ENCODE measurements around the gene WDFY2. TPM values are rescaled to one million over a fixed set of nuclear protein-coding genes. Genes with fewer than 3 reads are reported as not detected.

Gene WDFY2
- total and polyA plus RNA-seq, 2 of the 8 experiments (the other 6 are each of a cell fraction or from before 2014, with no cell fraction given) = 13.9 to 29.0 TPM

DNA sequence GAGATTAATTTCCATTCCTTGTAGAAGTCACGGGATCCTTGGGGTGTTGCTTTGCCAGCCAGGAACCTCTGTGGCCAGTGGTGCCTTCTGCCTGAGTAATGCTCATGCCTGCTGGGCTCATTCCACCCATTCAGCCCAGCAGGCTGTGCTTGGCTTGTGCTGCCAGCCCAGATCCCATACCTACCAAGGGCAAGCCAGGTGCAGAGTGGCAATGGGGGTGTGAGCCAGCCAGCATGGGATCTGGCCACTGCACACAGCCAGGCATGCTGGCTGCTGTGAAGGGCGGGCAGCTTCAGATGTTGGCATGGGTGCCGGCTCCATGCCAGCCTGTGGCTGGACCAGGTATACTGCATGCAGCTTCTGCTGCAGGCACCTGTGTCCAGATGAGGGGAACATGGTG is 42.5 kb downstream of the WDFY2 start:
- Histone ChIP-seq H2BK5ac (ENCODE audit: low read depth, low read length) (no peak overlapping the region), H3K18ac (ENCODE audit: extremely low read depth, low read length) (no peak overlapping the region), H3K36me3 (ENCODE audit: control insufficient read depth in 2 of 4, insufficient read depth in 4 of 4, low read length in 3 of 4) (no peaks in the 10 kb centered on the region), H4K5ac (ENCODE audit: insufficient read length, low read depth, low read length) (no peak overlapping the region), H3K4me1 (replicated peaks in 1 of 4; ENCODE audit: control insufficient read depth in 3 of 4, insufficient read depth in 4 of 4, low read length in 3 of 4) (peaks cover 0 to 6% (median 2%) of the 10 kb centered on the region in 4 experiments; a peak in 3 of 7 replicates), H2AK5ac (ENCODE audit: low read depth, low read length) (no peak overlapping the region), H2BK20ac (ENCODE audit: low read length) (no peak overlapping the region), H2BK15ac (ENCODE audit: low read length) (no peak overlapping the region), H4K20me1 (replicated peaks in 1 of 2; ENCODE audit: control insufficient read depth in 1 of 2, insufficient read depth in 2 of 2, low read length in 2 of 2) (peaks cover 0 to 6% of the 10 kb centered on the region in 2 experiments), H3K23ac (ENCODE audit: insufficient read length) (no peak overlapping the region), H3K79me1 (ENCODE audit: low read depth, low read length) (peaks cover 14% of the 10 kb centered on the region), H3K27me3 (replicated peaks in 1 of 4; ENCODE audit: control insufficient read depth in 3 of 4, extremely low read depth in 1 of 4, insufficient read depth in 3 of 4, low read length in 3 of 4) (no peaks in the 10 kb centered on the region), H3K23me2 (ENCODE audit: low read depth, low read length) (no peaks in the 10 kb centered on the region), H3K27ac (ENCODE audit: low read depth, low read length) (no peak overlapping the region), H3K14ac (ENCODE audit: insufficient read length) (no peak overlapping the region), H3K4me3 (ENCODE audit: extremely low read depth in 1 of 4, insufficient read depth in 2 of 4, low read depth in 3 of 4, low read length in 4 of 4) (no peak overlapping the region), H2BK12ac (ENCODE audit: low read depth, low read length) (no peak overlapping the region), H3K4me2 (ENCODE audit: insufficient read depth in 1 of 2, low read depth in 2 of 2, low read length in 2 of 2) (no peak overlapping the region), H4K8ac (ENCODE audit: extremely low read depth, insufficient read depth, low read length) (no peak overlapping the region), H3K9ac (replicated peaks in 1 of 4; ENCODE audit: extremely low read depth in 1 of 4, low read depth in 3 of 4, low read length in 3 of 4) (no peak overlapping the region), H3K79me2 (ENCODE audit: control insufficient read depth in 1 of 2, insufficient read depth in 2 of 2, low read length in 2 of 2) (peaks cover 0 to 97% of the 10 kb centered on the region in 2 experiments; a peak in 3 of 4 replicates), H2AFZ (ENCODE audit: low read length) (no peak overlapping the region), H3K4ac (replicated peaks; ENCODE audit: insufficient read length, low read depth, low read length) (no peak overlapping the region), H3K9me3 (ENCODE audit: insufficient read depth in 2 of 2, low read depth in 1 of 2, low read length in 1 of 2) (no peaks in the 10 kb centered on the region), H2BK120ac (replicated peaks; ENCODE audit: low read depth, low read length) (no peak overlapping the region), H3K56ac (replicated peaks; ENCODE audit: insufficient read length, low read depth, low read length) (no peak overlapping the region), H4K91ac (replicated peaks; ENCODE audit: insufficient read length, low read length) (no peak overlapping the region)
- 97% methylated on average over 3 of the region's 3 CpGs; no CpG with 5 or more reads in 1 of the 2 experiments for WGBS, 2 experiments (ENCODE audit: extremely low coverage in 1 of 2, insufficient coverage in 1 of 2, insufficient read length in 1 of 2, insufficient replicate concordance in 2 of 2, low coverage in 1 of 2, low lambda C conversion rate in 2 of 2, missing lambda C conversion rate in 1 of 2)
- no peak for DNase-seq (ENCODE audit: low read depth in 1 of 2, low spot score in 2 of 2)
- CTCF ChIA-PET (ENCODE audit: partially characterized antibody) = interaction anchor here (0.6 to 1.5 kb wide), 2 partner anchors 11 to 109 kb away, joined by 3 read pairs; no protein-coding TSS in a partner anchor
- no peak for FAIRE-seq
- POLR2A ChIA-PET (ENCODE audit: partially characterized antibody) = interaction anchor here (1.6 to 1.9 kb wide), 2 partner anchors 14 to 173 kb away, joined by 5 to 6 read pairs; partner anchors contain the start of gene INTS6
- TF ChIP-seq JUN (IDR thresholded peaks at IDR 0.05; ENCODE audit: low read depth, low read length) = no peak
- no peak for TF ChIP-seq EGR1 (IDR thresholded peaks at IDR 0.05; ENCODE audit: borderline replicate concordance, low read depth, low read length)
- no peak for TF ChIP-seq SP1 (IDR thresholded peaks at IDR 0.05; ENCODE audit: low read depth, low read length)
- TF ChIP-seq, protein P1, sequence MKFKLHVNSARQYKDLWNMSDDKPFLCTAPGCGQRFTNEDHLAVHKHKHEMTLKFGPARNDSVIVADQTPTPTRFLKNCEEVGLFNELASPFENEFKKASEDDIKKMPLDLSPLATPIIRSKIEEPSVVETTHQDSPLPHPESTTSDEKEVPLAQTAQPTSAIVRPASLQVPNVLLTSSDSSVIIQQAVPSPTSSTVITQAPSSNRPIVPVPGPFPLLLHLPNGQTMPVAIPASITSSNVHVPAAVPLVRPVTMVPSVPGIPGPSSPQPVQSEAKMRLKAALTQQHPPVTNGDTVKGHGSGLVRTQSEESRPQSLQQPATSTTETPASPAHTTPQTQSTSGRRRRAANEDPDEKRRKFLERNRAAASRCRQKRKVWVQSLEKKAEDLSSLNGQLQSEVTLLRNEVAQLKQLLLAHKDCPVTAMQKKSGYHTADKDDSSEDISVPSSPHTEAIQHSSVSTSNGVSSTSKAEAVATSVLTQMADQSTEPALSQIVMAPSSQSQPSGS (IDR thresholded peaks at IDR 0.05; ENCODE audit: low read length) = no peak
- TF ChIP-seq TAF1 (IDR thresholded peaks at IDR 0.05; ENCODE audit: low read depth, low read length) = no peak
- TF ChIP-seq, protein P2, sequence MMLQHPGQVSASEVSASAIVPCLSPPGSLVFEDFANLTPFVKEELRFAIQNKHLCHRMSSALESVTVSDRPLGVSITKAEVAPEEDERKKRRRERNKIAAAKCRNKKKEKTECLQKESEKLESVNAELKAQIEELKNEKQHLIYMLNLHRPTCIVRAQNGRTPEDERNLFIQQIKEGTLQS (IDR thresholded peaks at IDR 0.05; ENCODE audit: insufficient read depth, low read depth, low read length) = no peak
- TF ChIP-seq BACH1 (IDR thresholded peaks at IDR 0.05; ENCODE audit: low read length) = no peak
- TF ChIP-seq RNF2 (IDR thresholded peaks at IDR 0.05; ENCODE audit: borderline replicate concordance, low read depth, low read length, missing control alignments, poor library complexity, severe bottlenecking) = no peak
- no peak for TF ChIP-seq TBP (IDR thresholded peaks at IDR 0.05; ENCODE audit: low read depth, low read length)
- TF ChIP-seq HDAC6 (IDR thresholded peaks at IDR 0.05; ENCODE audit: low read depth, low read length) = no peak
- no peak for TF ChIP-seq RBBP5 (IDR thresholded peaks at IDR 0.05; ENCODE audit: borderline replicate concordance, low read depth, low read length)
- TF ChIP-seq ZNF274 (IDR thresholded peaks at IDR 0.05; ENCODE audit: borderline replicate concordance, extremely low read depth, low read length) = no peak

All from H1 (cell line).